ENCODE results near the gene H2AZ2.

The H2AZ2 gene

DNA sequence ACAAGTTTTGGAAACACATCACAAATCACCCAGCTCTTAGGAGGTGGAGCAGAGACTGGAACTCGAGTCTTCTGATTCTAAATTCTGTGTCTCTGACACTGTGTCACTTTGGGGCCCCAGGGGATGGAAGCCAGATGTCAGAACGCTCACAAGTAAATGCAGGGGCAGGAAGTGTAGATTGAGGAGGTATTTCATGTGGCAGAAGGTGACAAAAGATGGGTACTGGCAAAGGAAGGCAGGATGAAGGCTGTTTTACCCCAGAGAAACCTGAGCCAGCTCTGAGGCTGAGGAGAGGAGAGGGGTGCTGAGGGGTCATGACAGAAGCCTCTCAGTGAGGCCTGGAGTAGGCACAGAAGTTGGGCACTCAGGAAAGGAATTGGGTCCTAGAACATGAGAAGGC lies 43.5 kb upstream of the H2AZ2 start:
- TF ChIP-seq CTCF (IDR thresholded peaks at IDR 0.05) = no peak

DNA sequence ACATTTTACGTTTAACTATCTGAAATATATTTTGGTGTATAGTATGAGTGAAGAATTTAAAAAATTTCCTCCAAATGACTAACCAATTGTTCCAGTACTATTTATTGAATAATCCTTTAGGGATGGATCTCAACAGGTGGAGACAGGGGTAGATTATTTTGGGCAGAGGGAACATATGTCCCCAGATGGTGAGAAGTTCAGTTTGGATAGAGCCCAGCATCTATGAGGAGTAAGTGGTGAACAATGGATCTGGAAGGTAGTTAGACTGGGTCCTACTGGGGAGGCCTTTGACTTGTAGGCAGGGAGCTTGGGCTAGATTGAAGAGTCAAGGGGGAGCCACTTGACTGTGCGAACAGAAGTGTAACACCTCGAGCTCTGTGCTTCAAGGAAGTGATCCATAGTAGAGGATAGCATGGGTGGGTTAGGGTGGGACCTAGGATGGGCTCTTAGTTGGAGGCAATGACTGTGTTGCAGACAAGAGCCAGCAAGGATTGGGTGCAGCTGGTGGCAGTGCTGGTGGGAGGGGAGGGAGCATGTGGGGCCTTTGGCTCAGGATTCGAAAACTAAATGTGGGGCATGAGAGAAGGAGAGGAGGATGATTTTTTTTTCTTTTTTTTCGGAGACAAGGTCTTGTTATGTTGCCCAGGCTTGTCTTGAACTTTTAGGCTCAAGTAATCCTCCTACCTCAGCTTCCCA lies 41.3 kb upstream of the H2AZ2 start:
- Histone ChIP-seq H3K4me3 (ENCODE audit: low read depth in 1 of 2, low read length in 1 of 2) (no peak overlapping the region), H3K4me1 (ENCODE audit: control insufficient read depth in 1 of 2, insufficient read depth in 1 of 2, low read depth in 1 of 2, low read length in 1 of 2) (peaks cover 13 to 15% of the 10 kb centered on the region in 2 experiments), H3K27me3 (no peaks in the 10 kb centered on the region), H3K36me3 (no peaks in the 10 kb centered on the region), H3K27ac (no peak overlapping the region), H3K9me3 (no peaks in the 10 kb centered on the region)
- no peak for TF ChIP-seq CTCF (IDR thresholded peaks at IDR 0.05)

More for the DNA sequence above, 43.5 kb upstream of the H2AZ2 start:
- Histone ChIP-seq H3K27me3 (no peaks in the 10 kb centered on the region), H3K9me3 (no peaks in the 10 kb centered on the region), H3K4me1 (ENCODE audit: control insufficient read depth in 1 of 2, insufficient read depth in 1 of 2, low read depth in 1 of 2, low read length in 1 of 2) (peaks cover 3% of the 10 kb centered on the region in 2 experiments), H3K4me3 (ENCODE audit: low read depth in 1 of 2, low read length in 1 of 2) (no peak overlapping the region), H3K36me3 (no peaks in the 10 kb centered on the region), H3K27ac (no peak overlapping the region)

DNA sequence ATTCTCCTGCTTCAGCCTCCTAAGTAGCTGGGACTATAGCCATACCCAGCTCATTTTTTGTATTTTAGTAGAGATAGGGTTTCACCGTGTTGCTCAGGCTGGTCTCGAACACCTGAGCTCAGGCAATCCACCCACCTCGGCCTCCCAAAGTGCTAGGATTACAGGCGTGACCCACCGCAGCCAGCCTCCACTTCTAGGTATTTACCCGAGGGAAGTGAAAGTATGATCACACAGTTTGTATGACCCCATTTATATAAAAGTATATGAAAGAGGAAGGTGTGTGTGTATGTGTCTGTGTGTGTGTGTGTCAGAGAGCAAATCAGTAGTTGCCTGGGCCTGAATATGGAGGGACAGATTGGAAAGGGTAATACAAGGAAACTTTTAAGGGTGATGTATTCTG lies 39.4 kb upstream of the H2AZ2 start:
- no peak for TF ChIP-seq CTCF (IDR thresholded peaks at IDR 0.05)
- Histone ChIP-seq H3K9me3 (no peaks in the 10 kb centered on the region), H3K4me3 (ENCODE audit: low read depth in 1 of 2, low read length in 1 of 2) (no peak overlapping the region), H3K36me3 (no peaks in the 10 kb centered on the region), H3K27me3 (no peaks in the 10 kb centered on the region), H3K4me1 (ENCODE audit: control insufficient read depth in 1 of 2, insufficient read depth in 1 of 2, low read depth in 1 of 2, low read length in 1 of 2) (peaks cover 31 to 34% of the 10 kb centered on the region in 2 experiments), H3K27ac (no peak overlapping the region)

DNA sequence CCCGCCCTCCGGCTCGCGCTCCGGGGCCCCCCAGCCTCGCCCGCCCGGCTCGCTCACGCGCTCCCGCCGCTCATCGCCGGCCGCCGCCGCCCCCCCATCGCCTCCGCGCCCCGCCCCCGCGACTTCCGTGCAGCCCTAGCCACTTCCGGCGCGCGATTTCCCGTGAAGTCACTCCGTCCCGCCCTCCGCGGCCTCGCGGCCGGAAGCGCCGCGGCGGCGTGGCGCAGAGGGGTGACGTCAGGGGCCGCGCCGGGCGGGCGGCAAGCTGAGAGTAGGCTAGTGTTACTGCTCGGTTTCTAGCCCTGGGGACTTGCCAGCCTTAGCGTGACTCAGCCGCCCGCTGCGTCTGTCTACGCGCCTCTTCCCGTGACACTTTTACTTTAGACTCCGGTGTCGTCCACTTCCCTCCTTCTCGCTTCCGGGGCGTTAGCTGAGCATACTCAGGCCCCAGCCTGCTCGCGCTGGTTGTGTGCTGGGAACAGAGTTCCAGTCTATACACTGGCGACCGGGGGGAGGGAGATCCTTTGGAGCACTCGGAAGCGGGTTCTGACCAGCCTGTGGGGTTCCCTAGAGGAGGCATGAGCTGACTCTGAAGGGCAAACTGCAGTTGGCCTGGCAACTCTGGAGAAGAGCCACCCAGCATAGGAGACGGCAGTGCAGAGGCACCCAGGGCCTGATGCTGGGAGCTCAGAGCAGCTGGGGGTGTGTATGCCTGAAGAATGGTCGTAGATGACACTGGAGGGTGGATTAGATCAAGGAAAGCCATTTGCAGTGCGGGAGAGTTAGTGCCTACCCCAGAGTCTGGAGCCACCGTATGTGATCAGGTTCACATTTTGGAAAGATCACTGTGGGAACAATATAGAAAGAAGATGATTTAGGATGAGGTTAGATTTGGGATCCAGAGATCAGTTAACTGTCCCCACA lies 37.8 kb upstream of the H2AZ2 start, which contains the start of gene PURB:
PURB (minus strand) TSS at position 137 of the 924 bp plus-strand sequence. CDS start 182 bp downstream, outside the sequence.
- Histone ChIP-seq H3K36me3 (no peaks in the 10 kb centered on the region), H3K27ac (peak within 1 kb of the TSS; percentile 98), H3K9me3 (no peaks in the 10 kb centered on the region), H3K4me3 (ENCODE audit: low read depth in 1 of 2, low read length in 1 of 2) (peak within 1 kb of the TSS; percentile 83 to 85), H3K27me3 (no peaks in the 10 kb centered on the region), H3K4me1 (ENCODE audit: control insufficient read depth in 1 of 2, insufficient read depth in 1 of 2, low read depth in 1 of 2, low read length in 1 of 2) (peaks cover 48 to 51% of the 10 kb centered on the region in 2 experiments)
- TF ChIP-seq CTCF (IDR thresholded peaks at IDR 0.05) = peak; percentile 45

DNA sequence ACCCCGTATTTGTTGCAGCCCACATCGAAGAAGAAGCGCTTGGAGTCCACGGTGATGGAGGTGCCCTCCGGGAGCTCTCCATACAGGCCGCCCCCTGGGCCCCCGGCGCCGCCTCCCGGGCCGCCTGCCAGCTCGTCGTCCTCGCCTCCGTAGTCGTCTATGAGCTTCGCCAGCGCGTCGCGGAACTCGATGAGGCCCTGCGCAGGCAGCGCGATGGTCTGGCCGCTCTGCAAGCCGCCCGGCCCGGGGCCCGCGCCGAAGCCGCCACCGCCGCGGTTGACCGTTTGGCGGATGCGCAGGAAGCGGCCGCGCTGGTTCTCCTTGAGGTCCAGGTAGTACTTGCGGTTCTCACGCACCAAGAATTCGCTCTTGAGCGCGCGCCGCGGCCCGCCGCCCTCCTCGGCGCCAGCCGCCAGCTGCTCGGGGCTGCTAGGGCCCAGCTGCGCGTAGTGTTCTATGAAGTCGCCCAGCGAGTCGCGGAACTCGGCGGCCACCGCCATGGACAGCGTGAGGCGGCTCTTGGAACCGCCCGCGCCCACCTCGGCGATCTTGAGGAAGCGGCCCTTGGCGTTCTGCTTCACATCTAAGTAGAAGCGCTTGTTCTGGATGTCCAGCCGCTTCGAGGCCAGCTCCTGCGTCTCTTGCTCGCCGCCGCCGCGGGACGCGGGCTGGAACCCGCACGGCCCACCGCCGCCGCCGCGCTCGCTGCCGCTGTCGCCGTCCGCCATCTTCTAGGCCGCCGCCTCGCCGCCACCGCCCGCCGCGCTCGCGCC lies 36.9 kb upstream of the H2AZ2 start:
- H3K4me3 ChIP-seq (ENCODE audit: low read depth in 1 of 2, low read length in 1 of 2) = peak overlapping the region; percentile 83 to 85
- TF ChIP-seq CTCF (IDR thresholded peaks at IDR 0.05) = peak; percentile 30
- H3K9me3 ChIP-seq = no peaks in the 10 kb centered on the region
- H3K4me1 ChIP-seq (ENCODE audit: control insufficient read depth in 1 of 2, insufficient read depth in 1 of 2, low read depth in 1 of 2, low read length in 1 of 2) = peaks cover 56 to 59% of the 10 kb centered on the region in 2 experiments
- no peaks in the 10 kb centered on the region for H3K36me3 ChIP-seq
- H3K27ac ChIP-seq = peak overlapping the region; percentile 98
- H3K27me3 ChIP-seq = no peaks in the 10 kb centered on the region
